ENCODE measurements around the gene ADAMTS1. TPM values are rescaled to one million over a fixed set of nuclear protein-coding genes. Genes with fewer than 3 reads are reported as not detected.

The ADAMTS1 gene
- total RNA-seq, 2 experiments from 2014 or later: 1.1 to 2.4 TPM

DNA sequence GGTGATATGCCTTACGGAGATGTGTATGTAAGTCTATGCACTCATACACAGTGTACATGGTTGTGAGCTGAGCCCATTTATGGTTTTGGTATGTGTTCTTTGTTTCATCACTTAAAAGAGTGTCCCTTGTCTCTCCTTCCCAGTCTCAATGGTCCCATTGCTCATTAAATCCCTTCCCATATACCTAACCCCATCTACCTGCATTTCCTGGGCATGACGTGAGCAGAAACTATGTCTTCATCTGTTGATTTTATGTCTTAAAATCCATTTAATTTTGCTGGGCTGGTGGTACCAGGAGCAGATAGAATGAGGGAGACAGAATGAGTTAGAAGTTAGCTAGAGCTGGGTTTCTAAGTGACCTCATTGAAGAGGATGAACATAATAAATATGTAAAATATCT is 44.8 kb downstream of the ADAMTS1 start:
- H3K4me1 Mint-ChIP-seq: no peaks in the 10 kb centered on the region
- DNase-seq: no peak
- H3K27me3 Mint-ChIP-seq: peaks cover 2% of the 10 kb centered on the region
- no peak overlapping the region for H3K4me3 Mint-ChIP-seq
- ChIA-PET POLR2A (no interaction called here), CTCF (no interaction called here)
- no peaks in the 10 kb centered on the region for H3K36me3 Mint-ChIP-seq (ENCODE audit: low read depth)
- no peak overlapping the region for H3K27ac Mint-ChIP-seq
- H3K9me3 Mint-ChIP-seq: no peaks in the 10 kb centered on the region

GRCh38 chr21:26800001-26800400 is 45.2 kb downstream of the ADAMTS1 start:
- no peaks in the 10 kb centered on the region for H3K4me1 Mint-ChIP-seq
- H3K27me3 Mint-ChIP-seq: peaks cover 5% of the 10 kb centered on the region
- DNase-seq: no peak
- H3K9me3 Mint-ChIP-seq: no peaks in the 10 kb centered on the region
- ChIA-PET POLR2A (no interaction called here), CTCF (no interaction called here)
- no peaks in the 10 kb centered on the region for H3K36me3 Mint-ChIP-seq (ENCODE audit: low read depth)
- H3K4me3 Mint-ChIP-seq: no peak overlapping the region
- no peak overlapping the region for H3K27ac Mint-ChIP-seq

DNA sequence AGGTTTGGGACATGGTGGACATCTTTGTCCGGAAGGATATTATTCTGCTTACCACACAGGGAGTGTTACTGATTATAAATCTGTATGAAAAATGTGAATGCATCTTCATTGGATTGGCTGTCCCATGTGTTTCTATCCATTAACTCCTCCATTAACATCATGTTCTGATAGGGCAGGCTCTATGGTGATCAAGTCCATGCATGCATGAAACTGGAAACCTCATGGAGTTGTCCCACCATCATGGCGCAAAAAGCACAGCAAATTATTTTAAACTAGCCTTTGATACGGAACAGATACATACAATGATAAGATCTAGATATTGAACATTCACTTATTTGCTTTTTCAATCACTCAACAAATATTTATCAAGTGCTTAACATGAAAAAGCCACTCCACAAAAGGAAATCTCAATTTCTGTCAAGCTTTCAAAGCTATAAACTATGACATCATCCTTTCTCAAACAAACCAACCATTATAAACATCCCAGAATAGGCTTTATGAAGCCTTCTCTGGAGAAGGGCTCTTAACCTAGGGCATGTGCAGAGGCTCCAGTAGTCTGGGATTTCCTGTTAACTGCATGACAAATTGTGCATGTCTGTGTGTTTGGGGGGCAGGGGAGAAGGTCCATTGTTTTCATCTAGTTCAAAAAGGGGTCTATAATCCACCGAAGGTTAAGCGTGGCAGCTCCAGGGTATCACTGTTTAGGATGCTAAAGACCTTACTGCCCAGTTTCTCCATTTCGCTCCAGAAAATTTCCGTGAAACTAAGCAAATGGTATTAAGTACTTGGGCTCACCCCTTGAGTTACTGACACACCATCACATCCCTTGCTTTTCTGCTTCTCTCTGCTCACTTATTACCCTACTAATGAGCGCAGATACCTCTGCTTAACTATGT is 46.1 kb downstream of the ADAMTS1 start:
- Mint-ChIP-seq H3K36me3 (ENCODE audit: low read depth) (no peaks in the 10 kb centered on the region), H3K4me3 (no peak overlapping the region), H3K27me3 (peaks cover 5% of the 10 kb centered on the region), H3K4me1 (no peaks in the 10 kb centered on the region), H3K9me3 (no peaks in the 10 kb centered on the region), H3K27ac (no peak overlapping the region)
- ChIA-PET CTCF (no interaction called here), POLR2A (no interaction called here)
- no peak for DNase-seq

GRCh38 chr21:26797878-26798456 is 47.2 kb downstream of the ADAMTS1 start:
- POLR2A ChIA-PET: no interaction called here
- H3K4me3 Mint-ChIP-seq: no peak overlapping the region
- H3K27ac Mint-ChIP-seq: no peak overlapping the region
- CTCF ChIA-PET: no interaction called here
- H3K4me1 Mint-ChIP-seq: no peaks in the 10 kb centered on the region
- no peaks in the 10 kb centered on the region for H3K36me3 Mint-ChIP-seq (ENCODE audit: low read depth)
- DNase-seq: no peak
- H3K9me3 Mint-ChIP-seq: no peaks in the 10 kb centered on the region
- H3K27me3 Mint-ChIP-seq: peaks cover 5% of the 10 kb centered on the region

GRCh38 chr21:26795866-26796329 is 49.3 kb downstream of the ADAMTS1 start:
- no peak overlapping the region for H3K4me3 Mint-ChIP-seq
- H3K27ac Mint-ChIP-seq: no peak overlapping the region
- ChIA-PET POLR2A (no interaction called here), CTCF (no interaction called here)
- H3K27me3 Mint-ChIP-seq: peaks cover 3% of the 10 kb centered on the region
- H3K4me1 Mint-ChIP-seq: no peaks in the 10 kb centered on the region
- DNase-seq: no peak
- H3K36me3 Mint-ChIP-seq (ENCODE audit: low read depth): no peaks in the 10 kb centered on the region
- no peaks in the 10 kb centered on the region for H3K9me3 Mint-ChIP-seq

GRCh38 chr21:26795412-26795805 is 49.8 kb downstream of the ADAMTS1 start:
- H3K4me3 Mint-ChIP-seq: no peak overlapping the region
- CTCF ChIA-PET: no interaction called here
- no peaks in the 10 kb centered on the region for H3K4me1 Mint-ChIP-seq
- no peaks in the 10 kb centered on the region for H3K36me3 Mint-ChIP-seq (ENCODE audit: low read depth)
- H3K27me3 Mint-ChIP-seq: peaks cover 3% of the 10 kb centered on the region
- no peak for DNase-seq
- POLR2A ChIA-PET: interaction anchor here (0.6 kb wide), 1 partner anchor 1944 kb away, joined by 3 read pairs; no protein-coding TSS in a partner anchor
- H3K9me3 Mint-ChIP-seq: no peaks in the 10 kb centered on the region
- H3K27ac Mint-ChIP-seq: no peak overlapping the region

GRCh38 chr21:26794597-26795411 is 50.4 kb downstream of the ADAMTS1 start:
- Mint-ChIP-seq H3K4me3 (no peak overlapping the region), H3K9me3 (no peaks in the 10 kb centered on the region), H3K27ac (no peak overlapping the region), H3K36me3 (ENCODE audit: low read depth) (no peaks in the 10 kb centered on the region), H3K4me1 (no peaks in the 10 kb centered on the region), H3K27me3 (peaks cover 3% of the 10 kb centered on the region)
- ChIA-PET POLR2A (interaction anchor here (0.6 kb wide), 1 partner anchor 1944 kb away, joined by 3 read pairs; no protein-coding TSS in a partner anchor), CTCF (no interaction called here)
- DNase-seq: no peak

DNA sequence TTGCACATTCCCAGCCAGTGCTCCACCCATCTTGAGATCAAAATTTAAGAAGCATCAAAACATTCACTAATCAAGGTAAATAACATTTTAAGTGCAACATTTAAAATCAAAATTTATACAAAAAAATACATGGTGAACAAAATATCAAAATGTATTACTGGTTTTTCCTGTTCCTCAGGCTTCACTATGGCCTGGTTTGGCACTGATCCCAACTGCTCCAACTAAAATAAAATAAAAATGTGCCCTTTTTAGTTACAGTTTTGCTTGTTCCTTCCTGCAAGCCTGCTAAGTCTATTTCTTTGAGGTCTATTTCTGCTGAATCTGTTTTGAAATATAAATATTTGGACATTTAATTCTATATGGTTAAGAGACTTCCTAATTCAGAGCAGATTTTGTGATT is 54.9 kb downstream of the ADAMTS1 start:
- ChIA-PET POLR2A (no interaction called here), CTCF (no interaction called here)
- H3K4me3 Mint-ChIP-seq: no peak overlapping the region
- no peaks in the 10 kb centered on the region for H3K4me1 Mint-ChIP-seq
- no peak overlapping the region for H3K27ac Mint-ChIP-seq
- peaks cover 3% of the 10 kb centered on the region for H3K27me3 Mint-ChIP-seq
- H3K9me3 Mint-ChIP-seq: no peaks in the 10 kb centered on the region
- DNase-seq: no peak
- H3K36me3 Mint-ChIP-seq (ENCODE audit: low read depth): no peaks in the 10 kb centered on the region

GRCh38 chr21:26788790-26789189 is 56.4 kb downstream of the ADAMTS1 start:
- H3K27ac Mint-ChIP-seq: no peak overlapping the region
- no peaks in the 10 kb centered on the region for H3K36me3 Mint-ChIP-seq (ENCODE audit: low read depth)
- no peak overlapping the region for H3K4me3 Mint-ChIP-seq
- no peaks in the 10 kb centered on the region for H3K4me1 Mint-ChIP-seq
- H3K27me3 Mint-ChIP-seq: peaks cover under 1% of the 10 kb centered on the region
- ChIA-PET POLR2A (no interaction called here), CTCF (no interaction called here)
- H3K9me3 Mint-ChIP-seq: no peaks in the 10 kb centered on the region
- DNase-seq: no peak

Other genes with a start within 250 kb of the ADAMTS1 start
- gene ADAMTS5, start 121.7 kb upstream of the ADAMTS1 start, total RNA-seq: not detected

Data from activated CD4-positive, alpha-beta T cell treated with anti-CD3 and anti-CD28 coated beads, Interleukin-2, amount 10 ng/mL, durations not matched to agents 7 days and 5 days (primary cell).